T-cell (primary cell): ENCODE measurements around the gene FYN. TPM values are rescaled to one million over a fixed set of nuclear protein-coding genes. Genes with fewer than 3 reads are reported as not detected.

Experiments used
- ATAC-seq, 4 experiments: fragments of 200-7000 bp in 3 of 4; fragments of 150-1000 bp in 1 of 4; cut with Tn5 transposase; replicated peaks in 1 of 4; 1 replicate in 3 of 4; 2 replicates in 1 of 4; pipeline ENCODE4 v1.10.0; 2021; ENCODE audit warnings: moderate library complexity in 3 of 4, mild to moderate bottlenecking in 2 of 4, moderate number of reproducible peaks in 1 of 4
- CTCF ChIA-PET, 2 donors: fragments of 300-600 bp; sonication (Branson Sonifier 250); formaldehyde crosslinking; loops; one replicate each; lab custom pipeline; 2022; ENCODE audit warnings: antibody characterized with exemption in 2 of 2; lab: Charles Lee
- POLR2A ChIA-PET, 2 donors: fragments of 300-600 bp; sonication (Branson Sonifier 250); formaldehyde crosslinking; loops; one replicate each; lab custom pipeline; 2022; ENCODE audit warnings: antibody characterized with exemption in 2 of 2; lab: Charles Lee
- DNase-seq, 35 experiments: peaks; one replicate each; pipeline versions ENCODE4 v3.0.0 to v3.0.0-alpha.2; 2013 to 2023
- H3K27ac ChIP-seq: one replicate; pipeline ENCODE4 v1.5.1; 2013; ENCODE audit warnings: low read length
- H3K27me3 ChIP-seq, 2 experiments: replicated peaks in 1 of 2; 1 replicate in 1 of 2; 2 replicates in 1 of 2; pipeline versions ENCODE4 v1.6.1 to v1.7.0; 2013; ENCODE audit warnings: low read length in 1 of 2, mixed read lengths in 1 of 2; ENCODE audit not compliant: control insufficient read depth in 2 of 2, insufficient read depth in 2 of 2; ENCODE audit errors: extremely low read depth in 1 of 2
- H3K36me3 ChIP-seq, 2 donors: 1 replicate in 1 of 2; 2 replicates in 1 of 2; pipeline versions ENCODE4 v1.6.1 to v1.7.0; 2013; ENCODE audit warnings: low read length in 1 of 2; ENCODE audit not compliant: control insufficient read depth in 2 of 2, insufficient read depth in 1 of 2; ENCODE audit errors: extremely low read depth in 1 of 2
- H3K4me1 ChIP-seq, 2 experiments: 1 replicate in 1 of 2; 2 replicates in 1 of 2; pipeline versions ENCODE4 v1.6.1 to v1.7.0; 2013; ENCODE audit warnings: low read length in 2 of 2, mixed read lengths in 1 of 2; ENCODE audit not compliant: insufficient read depth in 2 of 2, control insufficient read depth in 1 of 2; ENCODE audit errors: extremely low read depth in 1 of 2
- H3K4me3 ChIP-seq, 2 donors: 1 replicate in 1 of 2; 2 replicates in 1 of 2; pipeline versions ENCODE4 v1.5.1 to v1.7.0; 2013; ENCODE audit warnings: mild to moderate bottlenecking in 2 of 2, low read length in 1 of 2, moderate library complexity in 1 of 2; ENCODE audit not compliant: control insufficient read depth in 1 of 2; ENCODE audit errors: extremely low read depth in 1 of 2
- H3K9me3 ChIP-seq: 2 replicates; pipeline ENCODE4 v1.7.0; 2013
- H3K27ac Mint-ChIP-seq, 2 donors: one replicate each; pipeline ENCODE4 v1.8.0; 2020 to 2021; ENCODE audit warnings: mild to moderate bottlenecking in 2 of 2, mixed read lengths in 2 of 2
- H3K27me3 Mint-ChIP-seq, 2 donors: one replicate each; pipeline ENCODE4 v1.8.0; 2021 to 2022; ENCODE audit warnings: mixed read lengths in 2 of 2
- H3K36me3 Mint-ChIP-seq: one replicate; pipeline ENCODE4 v1.8.0; 2021; ENCODE audit warnings: mixed read lengths
- H3K4me1 Mint-ChIP-seq, 3 donors: one replicate each; pipeline ENCODE4 v1.8.0; 2020 to 2022; ENCODE audit warnings: mixed read lengths in 3 of 3, mild to moderate bottlenecking in 1 of 3
- H3K4me3 Mint-ChIP-seq, 3 donors: one replicate each; pipeline ENCODE4 v1.8.0; 2020 to 2022; ENCODE audit warnings: mild to moderate bottlenecking in 3 of 3, mixed read lengths in 3 of 3, moderate library complexity in 3 of 3
- H3K9me3 Mint-ChIP-seq, 3 donors: one replicate each; pipeline ENCODE4 v1.8.0; 2020 to 2022; ENCODE audit warnings: mixed read lengths in 3 of 3
- WGBS: methylation state at CpG from one replicate; pipeline ENCODE4 v1.1.5; 2013; ENCODE audit warnings: missing lambda C conversion rate; ENCODE audit not compliant: insufficient coverage; 5-methylcytosine and 5-hydroxymethylcytosine counted together
- total RNA-seq, 35 experiments: library from RNA in 6 of 35; stranded (reverse) in 6 of 35; fragments of 120-200 nt in 1 of 35; gene quantifications; one replicate each; pipeline versions ENCODE4 v1.2.1 to v1.2.4 and lab custom pipeline; 2013 to 2026

FYN gene
- total RNA-seq, 5 donors from 2014 or later (not counting 1 experiment from before 2014, with no cell fraction given) = 466 to 573 (median 534) TPM

- Histone ChIP-seq H3K36me3 (peaks cover 8 to 68% of the 10 kb centered on the region in 2 donors), H3K4me1 (peaks cover 45 to 57% of the 10 kb centered on the region in 2 experiments), H3K27ac (peak overlapping the region; percentile 25), H3K4me3 (no peak overlapping the region), H3K27me3 (no peaks in the 10 kb centered on the region), H3K9me3 (no peaks in the 10 kb centered on the region)
- H3K27me3 Mint-ChIP-seq = no peaks in the 10 kb centered on the region
- H3K4me1 Mint-ChIP-seq = peaks cover 60 to 85% (median 74%) of the 10 kb centered on the region in 3 donors
- peaks cover 67% of the 10 kb centered on the region for H3K36me3 Mint-ChIP-seq
- peak overlapping the region in 2 of 3 donors; percentile 13 to 27 for H3K4me3 Mint-ChIP-seq
- POLR2A ChIA-PET = interaction anchor here in 1 of 2 donors (1.0 kb wide), 1 partner anchor 52 kb away, joined by 3 read pairs; no protein-coding TSS in a partner anchor
- peak overlapping the region; percentile 81 to 87 for H3K27ac Mint-ChIP-seq
- CTCF ChIA-PET = interaction anchor here (0.6 to 1.2 kb wide), 7 partner anchors 41 to 331 kb away, joined by 3 to 13 read pairs (median 4); no protein-coding TSS in a partner anchor
- peak in 18 of 35 experiments; percentile 5 to 64 (median 27) for DNase-seq
- ATAC-seq = peak in 1 of 4 experiments; percentile 61
- H3K9me3 Mint-ChIP-seq = no peaks in the 10 kb centered on the region
- WGBS = 92% methylated on average over 8 of the region's 13 CpGs
Measured at GRCh38 chr6:111711984-111712752, 161.1 kb downstream of the FYN start.

GRCh38 chr6:111711476-111711875, 161.8 kb downstream of the FYN start:
- Mint-ChIP-seq H3K36me3 (peaks cover 72% of the 10 kb centered on the region), H3K4me3 (peak overlapping the region in 2 of 3 donors; percentile 13 to 27), H3K4me1 (peaks cover 60 to 83% (median 70%) of the 10 kb centered on the region in 3 donors), H3K27ac (peak overlapping the region; percentile 81 to 87), H3K9me3 (no peaks in the 10 kb centered on the region), H3K27me3 (no peaks in the 10 kb centered on the region)
- ChIA-PET POLR2A (no interaction called here), CTCF (interaction anchor here (1.5 to 3.0 kb wide), 6 partner anchors 15 to 332 kb away, joined by 3 to 54 read pairs (median 9); partner anchors contain the start of gene FYN (in 1 of the 2))
- Histone ChIP-seq H3K9me3 (no peaks in the 10 kb centered on the region), H3K36me3 (peaks cover 8 to 71% of the 10 kb centered on the region in 2 donors), H3K27me3 (no peaks in the 10 kb centered on the region), H3K4me1 (peaks cover 45 to 57% of the 10 kb centered on the region in 2 experiments), H3K27ac (peak overlapping the region; percentile 10), H3K4me3 (peak overlapping the region in 1 of 2 donors; percentile 6)
- no peak for ATAC-seq
- no CpG with 5 or more reads among the region's 7 CpGs for WGBS
- DNase-seq = no peak

GRCh38 chr6:111710911-111711310, 162.3 kb downstream of the FYN start:
- no peaks in the 10 kb centered on the region for H3K27me3 Mint-ChIP-seq
- CTCF ChIA-PET = interaction anchor here (0.7 to 3.0 kb wide), 33 partner anchors 11 to 453 kb away, joined by 3 to 54 read pairs (median 4); partner anchors contain the start of genes FAM229B (in 1 of the 2), FYN (in 1 of the 2) and TUBE1 (in 1 of the 2)

GRCh38 chr6:111710439-111710838, 162.8 kb downstream of the FYN start:
- H3K27me3 ChIP-seq = no peaks in the 10 kb centered on the region
- ATAC-seq (no peak), DNase-seq (peak in 1 of 35 experiments; percentile 23)
- no peak overlapping the region for H3K4me3 ChIP-seq
- no peaks in the 10 kb centered on the region for H3K9me3 ChIP-seq
- peaks cover 8 to 77% of the 10 kb centered on the region in 2 donors for H3K36me3 ChIP-seq
- Mint-ChIP-seq H3K36me3 (peaks cover 68% of the 10 kb centered on the region), H3K4me3 (peak overlapping the region in 1 of 3 donors; percentile 30), H3K9me3 (no peaks in the 10 kb centered on the region), H3K27me3 (no peaks in the 10 kb centered on the region), H3K4me1 (peaks cover 57 to 76% (median 60%) of the 10 kb centered on the region in 3 donors), H3K27ac (peak overlapping the region; percentile 81 to 87)
- peaks cover 42 to 48% of the 10 kb centered on the region in 2 experiments for H3K4me1 ChIP-seq
- ChIA-PET POLR2A (interaction anchor here (0.6 to 1.4 kb wide), 6 partner anchors 11 to 333 kb away, joined by 3 to 15 read pairs (median 4); no protein-coding TSS in a partner anchor), CTCF (interaction anchor here (0.6 to 3.0 kb wide), 45 partner anchors 12 to 453 kb away, joined by 3 to 54 read pairs (median 4); partner anchors contain the start of genes FAM229B (in 1 of the 2), FYN (in 1 of the 2) and TUBE1 (in 1 of the 2))
- peak overlapping the region; percentile 59 for H3K27ac ChIP-seq
- no CpG with 5 or more reads among the region's 2 CpGs for WGBS

More at GRCh38 chr6:111710911-111711310, 162.3 kb downstream of the FYN start:
- Histone ChIP-seq H3K27ac (peak overlapping the region; percentile 59), H3K9me3 (no peaks in the 10 kb centered on the region), H3K27me3 (no peaks in the 10 kb centered on the region), H3K4me1 (peaks cover 45 to 53% of the 10 kb centered on the region in 2 experiments), H3K4me3 (no peak overlapping the region), H3K36me3 (peaks cover 8 to 76% of the 10 kb centered on the region in 2 donors)
- H3K4me1 Mint-ChIP-seq = peaks cover 60 to 79% (median 64%) of the 10 kb centered on the region in 3 donors
- POLR2A ChIA-PET = interaction anchor here (0.7 to 1.4 kb wide), 4 partner anchors 51 to 332 kb away, joined by 3 to 5 read pairs (median 4); no protein-coding TSS in a partner anchor
- H3K4me3 Mint-ChIP-seq = peak overlapping the region in 1 of 3 donors; percentile 27
- H3K9me3 Mint-ChIP-seq = no peaks in the 10 kb centered on the region
- DNase-seq = no peak
- no CpG with 5 or more reads among the region's 4 CpGs for WGBS
- H3K27ac Mint-ChIP-seq = peak overlapping the region; percentile 81 to 87
- ATAC-seq = no peak
- peaks cover 69% of the 10 kb centered on the region for H3K36me3 Mint-ChIP-seq

- H3K9me3 ChIP-seq = no peaks in the 10 kb centered on the region
- peak overlapping the region in 1 of 3 donors; percentile 30 for H3K4me3 Mint-ChIP-seq
- H3K4me1 Mint-ChIP-seq = peaks cover 50 to 70% (median 53%) of the 10 kb centered on the region in 3 donors
- ATAC-seq (peak; percentile 81 to 86 (median 83)), DNase-seq (peak in 34 of 35 experiments; percentile 14 to 83 (median 54))
- H3K4me1 ChIP-seq = peaks cover 37 to 42% of the 10 kb centered on the region in 2 experiments
- H3K27ac Mint-ChIP-seq = peak overlapping the region; percentile 81 to 87
- H3K36me3 Mint-ChIP-seq = peaks cover 66% of the 10 kb centered on the region
- peak overlapping the region; percentile 59 for H3K27ac ChIP-seq
- H3K27me3 Mint-ChIP-seq = no peaks in the 10 kb centered on the region
- H3K9me3 Mint-ChIP-seq = no peaks in the 10 kb centered on the region
- no peak overlapping the region for H3K4me3 ChIP-seq
- H3K27me3 ChIP-seq = no peaks in the 10 kb centered on the region
- CTCF ChIA-PET = interaction anchor here (0.6 to 3.0 kb wide), 50 partner anchors 12 to 454 kb away, joined by 3 to 54 read pairs (median 4); partner anchors contain the start of genes FAM229B (in 1 of the 2), FYN (in 1 of the 2) and TUBE1 (in 1 of the 2)
- POLR2A ChIA-PET = interaction anchor here (0.5 to 1.4 kb wide), 7 partner anchors 10 to 334 kb away, joined by 3 to 15 read pairs (median 4); no protein-coding TSS in a partner anchor
- no CpG with 5 or more reads among the region's 5 CpGs for WGBS
- peaks cover 6 to 78% of the 10 kb centered on the region in 2 donors for H3K36me3 ChIP-seq
Measured at GRCh38 chr6:111709615-111710398, 163.4 kb downstream of the FYN start.
